GM10248 (cell line): ENCODE data around the gene PARP3.

Source experiments
- CTCF ChIA-PET: fragments of 300-600 bp; sonication (Branson Sonifier 250); formaldehyde crosslinking; extraction: SDS; loops from one replicate; lab custom pipeline; 2021; ENCODE audit warnings: antibody characterized with exemption; lab: Yijun Ruan, JAX
- POLR2A ChIA-PET: fragments of 350-650 bp; sonication (Branson Sonifier 250); formaldehyde crosslinking; extraction: SDS; loops from one replicate; lab custom pipeline; 2020; ENCODE audit warnings: antibody characterized with exemption; lab: Yijun Ruan, JAX
- DNase-seq: peaks from one replicate; pipeline ENCODE4 v3.0.0; 2012; ENCODE audit errors: extremely low spot score
- TF ChIP-seq, protein P1 (sequence below): IDR thresholded peaks from 2 replicates; pipeline ENCODE4 v1.5.1; 2012; ENCODE audit warnings: mild to moderate bottlenecking, low read depth; ENCODE audit errors: extremely low read depth, missing control alignments, control extremely low read depth

The PARP3 gene

DNA sequence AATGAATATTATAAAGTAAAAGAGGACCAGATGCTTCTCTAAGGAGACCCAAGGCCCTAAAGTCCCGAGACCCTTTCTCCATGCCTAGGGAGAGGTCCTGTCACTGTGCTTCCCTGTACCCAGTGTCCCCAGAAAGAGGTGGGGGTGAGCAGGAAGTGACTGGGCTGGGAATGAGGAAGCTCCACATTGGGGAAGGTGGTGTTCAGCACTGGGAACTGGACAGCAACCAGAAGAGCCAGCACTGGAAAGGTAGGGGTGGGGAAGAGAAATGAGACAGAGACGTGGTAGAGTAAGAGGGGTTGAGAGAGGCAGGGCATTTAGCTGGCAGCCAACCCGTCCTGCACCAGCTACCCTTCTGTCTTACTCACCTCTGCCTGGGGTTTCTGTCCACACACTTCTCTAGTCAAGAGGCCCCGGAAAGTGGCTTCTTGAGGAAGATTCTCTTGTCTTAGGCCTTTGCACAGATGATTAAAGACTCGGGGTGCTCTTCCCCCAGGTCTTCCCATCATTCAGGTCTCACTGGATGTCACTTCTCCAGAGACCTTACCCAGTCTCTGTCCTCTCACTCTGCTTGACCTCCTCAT is 12.7 kb upstream of the PARP3 start:
- DNase-seq, result peak; percentile 20
- POLR2A ChIA-PET, result interaction anchor here (0.6 kb wide), 1 partner anchor 17 kb away, joined by 3 read pairs; no protein-coding TSS in a partner anchor
- TF ChIP-seq, protein P1, sequence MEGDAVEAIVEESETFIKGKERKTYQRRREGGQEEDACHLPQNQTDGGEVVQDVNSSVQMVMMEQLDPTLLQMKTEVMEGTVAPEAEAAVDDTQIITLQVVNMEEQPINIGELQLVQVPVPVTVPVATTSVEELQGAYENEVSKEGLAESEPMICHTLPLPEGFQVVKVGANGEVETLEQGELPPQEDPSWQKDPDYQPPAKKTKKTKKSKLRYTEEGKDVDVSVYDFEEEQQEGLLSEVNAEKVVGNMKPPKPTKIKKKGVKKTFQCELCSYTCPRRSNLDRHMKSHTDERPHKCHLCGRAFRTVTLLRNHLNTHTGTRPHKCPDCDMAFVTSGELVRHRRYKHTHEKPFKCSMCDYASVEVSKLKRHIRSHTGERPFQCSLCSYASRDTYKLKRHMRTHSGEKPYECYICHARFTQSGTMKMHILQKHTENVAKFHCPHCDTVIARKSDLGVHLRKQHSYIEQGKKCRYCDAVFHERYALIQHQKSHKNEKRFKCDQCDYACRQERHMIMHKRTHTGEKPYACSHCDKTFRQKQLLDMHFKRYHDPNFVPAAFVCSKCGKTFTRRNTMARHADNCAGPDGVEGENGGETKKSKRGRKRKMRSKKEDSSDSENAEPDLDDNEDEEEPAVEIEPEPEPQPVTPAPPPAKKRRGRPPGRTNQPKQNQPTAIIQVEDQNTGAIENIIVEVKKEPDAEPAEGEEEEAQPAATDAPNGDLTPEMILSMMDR, result no peak
- CTCF ChIA-PET, result interaction anchor here (1.8 kb wide), 1 partner anchor 12 kb away, joined by 4 read pairs; the partner anchor contains the start of gene RRP9

DNA sequence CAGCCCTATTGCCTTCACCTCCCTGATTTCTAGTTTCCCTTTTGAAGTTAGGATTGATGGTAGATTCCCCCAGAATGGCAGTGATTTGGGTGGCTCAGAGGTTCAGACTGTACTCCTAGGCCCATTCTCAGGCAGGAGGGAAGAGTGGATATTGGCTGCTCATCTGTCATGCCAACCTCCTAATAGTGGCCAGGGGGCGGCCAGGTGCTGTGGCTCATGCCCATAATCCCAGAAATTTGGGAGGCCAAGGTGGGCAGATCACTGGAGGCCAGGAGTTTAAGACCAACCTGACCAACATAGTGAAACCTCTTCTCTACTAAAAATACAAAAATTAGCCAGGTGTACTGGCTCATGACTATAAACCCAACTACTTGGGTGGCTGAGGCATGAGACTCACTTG is 11.7 kb upstream of the PARP3 start:
- ChIA-PET CTCF (interaction anchor here (1.0 to 1.8 kb wide), 2 partner anchors 11 to 18 kb away, joined by 3 to 4 read pairs; partner anchors contain the start of gene RRP9), POLR2A (no interaction called here)
- DNase-seq, result no peak
- TF ChIP-seq, protein P1, result no peak

DNA sequence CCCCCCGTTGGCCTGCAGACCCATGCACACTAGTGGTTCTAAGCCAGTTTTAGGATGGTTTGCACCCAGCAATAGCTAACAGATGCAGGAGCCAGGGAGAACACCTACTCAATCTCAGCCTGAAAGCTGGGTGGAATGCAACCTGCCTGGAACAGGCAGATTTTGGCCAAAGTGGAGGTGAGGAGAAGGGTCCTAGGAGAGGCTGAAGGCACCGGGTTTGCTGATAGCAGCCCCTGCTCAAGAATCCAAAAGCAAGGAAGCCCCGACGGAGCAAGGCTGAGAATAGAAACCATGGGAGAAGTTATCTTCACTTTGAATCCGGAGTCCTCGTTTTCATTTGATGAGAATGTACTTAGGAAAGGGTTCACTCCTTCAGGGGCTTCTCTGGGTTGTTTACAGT is 10.4 kb upstream of the PARP3 start:
- ChIA-PET POLR2A (no interaction called here), CTCF (interaction anchor here (1.1 kb wide), 1 partner anchor 10 kb away, joined by 5 read pairs; the partner anchor contains the start of gene RRP9)
- TF ChIP-seq, protein P1, result no peak

GRCh38 chr3:51932471-51933370 is 9.4 kb upstream of the PARP3 start:
- CTCF ChIA-PET, result interaction anchor here (0.9 to 1.1 kb wide), 2 partner anchors 9 to 250 kb away, joined by 3 to 5 read pairs; partner anchors contain the start of gene RRP9
- no peak for DNase-seq
- POLR2A ChIA-PET, result interaction anchor here (1.4 kb wide), 1 partner anchor 9 kb away, joined by 4 read pairs; the partner anchor contains the start of gene RRP9
- TF ChIP-seq, protein P1, result no peak

More for the DNA sequence above, 10.4 kb upstream of the PARP3 start:
- no peak for DNase-seq

GRCh38 chr3:51933471-51934138 is 8.6 kb upstream of the PARP3 start:
- TF ChIP-seq, protein P1, result no peak
- ChIA-PET CTCF (interaction anchor here (0.9 kb wide), 1 partner anchor 251 kb away, joined by 3 read pairs; no protein-coding TSS in a partner anchor), POLR2A (interaction anchor here (1.4 kb wide), 1 partner anchor 8 kb away, joined by 4 read pairs; the partner anchor contains the start of gene RRP9)

GRCh38 chr3:51934139-51934850 is 7.9 kb upstream of the PARP3 start:
- DNase-seq, result no peak
- ChIA-PET CTCF (no interaction called here), POLR2A (interaction anchor here (0.5 kb wide), 1 partner anchor 197 kb away, joined by 5 read pairs; no protein-coding TSS in a partner anchor)
- TF ChIP-seq, protein P1, result no peak

More at GRCh38 chr3:51933471-51934138, 8.6 kb upstream of the PARP3 start:
- DNase-seq, result no peak
